ENCODE results near the gene CNNM2. TPM values are rescaled to one million over a fixed set of nuclear protein-coding genes. Genes with fewer than 3 reads are reported as not detected.
A peak's percentile ranks its signal among the peaks of the same experiment; 100 is the strongest.

CNNM2 gene
- total and polyA plus RNA-seq, 4 donors = 3.0 to 18.3 (median 7.8) TPM

- Histone ChIP-seq H3K36me3 (ENCODE audit: control insufficient read depth in 4 of 4, insufficient read depth in 4 of 4, low read length in 4 of 4) (peaks cover 2 to 12% (median 6%) of the 10 kb centered on the region in 4 donors), H3K9ac (ENCODE audit: insufficient read depth in 1 of 2, low read length in 2 of 2) (no peak overlapping the region), H3K27me3 (ENCODE audit: control insufficient read depth in 3 of 3, insufficient read depth in 3 of 3, low read length in 2 of 3) (no peaks in the 10 kb centered on the region), H3K27ac (ENCODE audit: low read depth in 1 of 2, low read length in 1 of 2) (no peak overlapping the region), H3K9me3 (ENCODE audit: control insufficient read depth in 4 of 4, insufficient read depth in 3 of 4, low read length in 3 of 4) (no peaks in the 10 kb centered on the region), H3K4me3 (no peak overlapping the region), H3K4me1 (ENCODE audit: control insufficient read depth in 5 of 5, insufficient read depth in 5 of 5, low read length in 5 of 5) (no peaks in the 10 kb centered on the region)
- no peak for TF ChIP-seq CTCF (IDR thresholded peaks at IDR 0.05; ENCODE audit: control extremely low read depth, extremely low read depth)
- DNase-seq (no peak), ATAC-seq (ENCODE audit: insufficient read depth, low FRiP score) (no peak)
- 88 to 97% methylated on average over 6 of the region's 6 CpGs for WGBS, 2 donors
Observed at GRCh38 chr10:103067956-103068355, 149.9 kb downstream of the CNNM2 start.

DNA sequence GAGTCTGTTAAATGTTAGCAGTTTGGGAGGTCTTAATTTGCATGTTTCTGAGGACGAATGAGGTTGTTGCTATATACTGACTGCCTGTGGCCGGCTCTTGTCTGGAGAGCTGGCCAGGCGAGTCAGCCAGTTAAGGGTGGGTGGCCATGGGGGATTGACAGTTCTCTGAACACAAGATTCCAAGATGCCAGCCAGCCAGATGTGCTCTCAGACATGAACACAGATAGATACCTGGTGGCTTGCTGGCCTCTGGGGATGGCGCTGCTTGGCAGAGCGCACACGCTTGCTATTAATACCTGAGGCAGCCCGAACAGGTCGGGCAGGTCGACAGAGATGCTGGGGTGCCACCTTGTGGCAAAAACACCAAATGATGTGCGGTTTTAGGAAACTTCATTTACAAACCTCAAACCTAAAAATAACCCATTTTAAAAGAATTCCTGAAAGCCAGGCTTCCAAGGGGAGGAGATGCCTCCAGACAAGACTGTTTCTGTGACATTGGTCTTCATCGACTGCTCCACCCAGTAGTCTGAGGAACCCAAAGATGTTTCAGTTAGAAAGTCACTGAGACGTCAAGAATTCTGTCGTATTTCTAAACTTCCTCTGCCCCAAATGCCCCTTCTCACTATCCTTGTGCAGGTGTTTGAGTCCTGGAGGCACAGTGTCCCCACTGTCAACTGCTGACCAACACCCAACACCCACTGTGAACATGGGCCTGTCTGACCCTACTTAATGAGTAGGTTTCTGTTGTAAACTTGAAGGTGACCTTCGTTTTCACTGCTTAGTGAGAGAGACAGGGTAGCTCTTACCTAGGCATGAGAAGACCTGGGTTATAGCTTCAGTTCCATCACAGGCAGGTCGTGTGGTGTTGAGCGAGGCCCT, 151.6 kb downstream of the CNNM2 start:
- TF ChIP-seq CTCF (IDR thresholded peaks at IDR 0.05; ENCODE audit: control extremely low read depth, extremely low read depth) = peak; percentile 63
- ATAC-seq (ENCODE audit: insufficient read depth, low FRiP score) (peak; percentile 72), DNase-seq (peak; percentile 46 to 67 (median 54))
- Histone ChIP-seq H3K36me3 (ENCODE audit: control insufficient read depth in 4 of 4, insufficient read depth in 4 of 4, low read length in 4 of 4) (peaks cover 2 to 12% (median 6%) of the 10 kb centered on the region in 4 donors), H3K9ac (ENCODE audit: insufficient read depth in 1 of 2, low read length in 2 of 2) (no peak overlapping the region), H3K4me3 (no peak overlapping the region), H3K27ac (ENCODE audit: low read depth in 1 of 2, low read length in 1 of 2) (no peak overlapping the region), H3K4me1 (ENCODE audit: control insufficient read depth in 5 of 5, insufficient read depth in 5 of 5, low read length in 5 of 5) (no peaks in the 10 kb centered on the region), H3K27me3 (ENCODE audit: control insufficient read depth in 3 of 3, insufficient read depth in 3 of 3, low read length in 2 of 3) (no peaks in the 10 kb centered on the region), H3K9me3 (ENCODE audit: control insufficient read depth in 4 of 4, insufficient read depth in 3 of 4, low read length in 3 of 4) (no peaks in the 10 kb centered on the region)
- 37 to 39% methylated on average over 16 of the region's 16 CpGs for WGBS, 2 donors

DNA sequence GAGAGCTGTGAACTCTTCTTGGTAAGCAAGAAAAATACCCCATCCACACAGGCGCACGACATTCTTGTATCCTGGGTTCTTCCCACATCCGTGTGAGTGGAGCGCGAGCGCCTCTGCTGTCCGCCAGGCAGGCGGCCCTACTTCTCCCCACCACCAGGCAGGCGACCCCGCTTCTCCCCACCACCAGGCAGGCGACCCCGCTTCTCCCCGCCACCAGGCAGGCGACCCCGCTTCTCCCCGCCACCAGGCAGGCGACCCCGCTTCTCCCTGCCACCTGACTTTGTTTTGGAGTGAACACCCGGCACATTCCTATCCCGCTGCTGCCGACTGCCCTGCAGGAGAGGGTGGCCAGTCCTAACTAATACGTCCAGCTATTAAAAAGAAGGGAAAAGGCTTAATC, 154.2 kb downstream of the CNNM2 start:
- TF ChIP-seq CTCF (IDR thresholded peaks at IDR 0.05; ENCODE audit: control extremely low read depth, extremely low read depth) = no peak
- no peaks in the 10 kb centered on the region for H3K9me3 ChIP-seq (ENCODE audit: control insufficient read depth in 4 of 4, insufficient read depth in 3 of 4, low read length in 3 of 4)
- no peak overlapping the region for H3K27ac ChIP-seq (ENCODE audit: low read depth in 1 of 2, low read length in 1 of 2)
- ATAC-seq (ENCODE audit: insufficient read depth, low FRiP score) (no peak), DNase-seq (no peak)
- no peak overlapping the region for H3K9ac ChIP-seq (ENCODE audit: insufficient read depth in 1 of 2, low read length in 2 of 2)
- WGBS, 2 donors = 95 to 96% methylated on average over 22 of the region's 22 CpGs
- H3K4me3 ChIP-seq = no peak overlapping the region
- no peaks in the 10 kb centered on the region for H3K4me1 ChIP-seq (ENCODE audit: control insufficient read depth in 5 of 5, insufficient read depth in 5 of 5, low read length in 5 of 5)
- no peaks in the 10 kb centered on the region for H3K27me3 ChIP-seq (ENCODE audit: control insufficient read depth in 3 of 3, insufficient read depth in 3 of 3, low read length in 2 of 3)
- H3K36me3 ChIP-seq (ENCODE audit: control insufficient read depth in 4 of 4, insufficient read depth in 4 of 4, low read length in 4 of 4) = peaks cover 7 to 16% (median 13%) of the 10 kb centered on the region in 4 donors
